Endodermal cell (in vitro differentiated cells): Measurements from ENCODE around the gene TMEM44. TPM values are rescaled to one million over a fixed set of nuclear protein-coding genes. Genes with fewer than 3 reads are reported as not detected.

Source experiments
- DNase-seq: peaks from one replicate; pipeline ENCODE4 v3.0.0-alpha.2; 2017
- H3K27ac ChIP-seq: 2 replicates; pipeline ENCODE4 v1.5.1; 2013; ENCODE audit warnings: mild to moderate bottlenecking, low read depth, low read length, moderate library complexity
- H3K27me3 ChIP-seq: 2 replicates; pipeline ENCODE4 v1.6.1; 2013; ENCODE audit warnings: mild to moderate bottlenecking, low read length, moderate library complexity; ENCODE audit not compliant: insufficient read depth, control insufficient read depth, poor library complexity, severe bottlenecking
- H3K36me3 ChIP-seq: 2 replicates; pipeline ENCODE4 v1.7.0; 2013; ENCODE audit warnings: mild to moderate bottlenecking, low read length, moderate library complexity; ENCODE audit not compliant: control insufficient read depth, insufficient read depth
- H3K4me1 ChIP-seq: one replicate; pipeline ENCODE4 v1.7.0; 2013; ENCODE audit warnings: low read length; ENCODE audit not compliant: control insufficient read depth, insufficient read depth
- H3K4me3 ChIP-seq: 2 replicates; pipeline ENCODE4 v1.5.1; 2013; ENCODE audit warnings: mild to moderate bottlenecking, low read length, moderate library complexity
- H3K9ac ChIP-seq: 2 replicates; pipeline ENCODE4 v1.6.1; 2013; ENCODE audit warnings: mild to moderate bottlenecking, low read length, moderate library complexity; ENCODE audit not compliant: poor library complexity, severe bottlenecking; ENCODE audit errors: extremely low read depth
- H3K9me3 ChIP-seq: 2 replicates; pipeline ENCODE4 v1.6.1; 2013; ENCODE audit warnings: mild to moderate bottlenecking, low read length, moderate library complexity; ENCODE audit not compliant: control insufficient read depth
- H3K27ac Mint-ChIP-seq: 2 replicates; pipeline ENCODE4 v1.8.0; 2020; ENCODE audit warnings: mixed read lengths
- H3K27me3 Mint-ChIP-seq: 2 replicates; pipeline ENCODE4 v1.8.0; 2021; ENCODE audit warnings: mild to moderate bottlenecking, mixed read lengths; ENCODE audit not compliant: insufficient read depth
- H3K36me3 Mint-ChIP-seq: 2 replicates; pipeline ENCODE4 v1.8.0; 2020; ENCODE audit warnings: low read depth, mixed read lengths
- H3K4me1 Mint-ChIP-seq: 2 replicates; pipeline ENCODE4 v1.8.0; 2020; ENCODE audit warnings: mixed read lengths
- H3K4me3 Mint-ChIP-seq: 2 replicates; pipeline ENCODE4 v1.8.0; 2020; ENCODE audit warnings: mild to moderate bottlenecking, moderate library complexity, mixed read lengths
- H3K9me3 Mint-ChIP-seq: 2 replicates; pipeline ENCODE4 v1.8.0; 2020; ENCODE audit warnings: mild to moderate bottlenecking, mixed read lengths
- WGBS, 2 experiments: methylation state at CpG; one replicate each; pipeline versions ENCODE4 v1.1.5 to v1.1.7; 2013; ENCODE audit warnings: missing lambda C conversion rate in 2 of 2, mixed read lengths in 1 of 2; ENCODE audit not compliant: insufficient coverage in 1 of 2, insufficient read length in 1 of 2; 5-methylcytosine and 5-hydroxymethylcytosine counted together
- total RNA-seq, 2 donors: library from RNA; stranded (reverse); fragmentation: NEBNext Ultra II Directional in 1 of 2; extraction: Animal tissue kit (Norgen Biotek cat#: 25700) in 1 of 2; gene quantifications; 2 replicates in 1 of 2; 3 replicates in 1 of 2; pipeline ENCODE4 v1.2.1, GENCODE V29; 2021
- TF ChIP-seq, protein P1 (sequence below): fragments of 200-600 bp; sonication (generic); conservative IDR thresholded peaks from 2 replicates; pipeline ENCODE4 v1.5.0; 2021; ENCODE audit warnings: antibody characterized with exemption, mild to moderate bottlenecking

The TMEM44 gene
- total RNA-seq, 2 donors from 2014 or later: 31.0 to 34.4 TPM

DNA sequence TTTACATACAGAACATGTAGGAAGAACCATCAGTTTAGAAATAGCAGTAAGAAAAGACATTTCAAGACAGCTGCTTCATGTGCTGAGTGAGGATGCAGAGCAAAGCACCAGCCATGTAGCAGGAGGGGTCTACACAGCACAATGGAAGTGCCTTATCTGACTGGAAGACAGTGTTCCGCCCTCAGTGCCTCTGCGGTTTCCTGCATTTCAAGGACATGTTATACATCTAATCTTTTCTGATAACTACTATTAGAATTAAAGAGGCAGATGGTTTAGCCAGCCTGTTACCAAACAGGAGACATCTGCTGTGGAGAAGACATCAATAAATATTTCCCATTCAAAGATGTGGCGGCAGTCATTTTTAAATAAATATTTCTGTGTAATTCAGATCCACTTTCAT is 28.2 kb upstream of the TMEM44 start:
- 100% methylated on average over 3 of the region's 3 CpGs; no CpG with 5 or more reads in 1 of the 2 experiments for WGBS, 2 experiments
- H3K27ac Mint-ChIP-seq: no peak overlapping the region
- peaks cover 56% of the 10 kb centered on the region for H3K36me3 Mint-ChIP-seq

DNA sequence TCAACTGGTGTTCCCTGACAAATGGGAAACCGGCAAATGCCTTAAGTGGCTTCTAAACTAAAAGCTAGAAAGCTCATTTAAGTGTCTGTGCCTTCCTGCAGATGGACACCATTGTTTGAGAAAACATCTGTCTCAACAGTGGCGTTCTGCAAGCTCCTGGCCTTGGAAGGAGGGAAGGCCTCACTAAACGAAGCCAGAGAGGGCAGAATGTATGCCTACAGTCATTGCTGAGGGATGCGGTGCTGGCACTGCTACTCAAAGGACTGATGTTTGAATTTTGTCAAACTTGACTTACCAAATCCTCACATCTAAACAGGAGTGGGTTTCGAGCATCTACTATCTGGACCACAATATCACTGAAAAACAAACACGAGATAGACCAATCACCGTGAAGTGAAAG is 26.6 kb upstream of the TMEM44 start:
- no peak overlapping the region for H3K27ac Mint-ChIP-seq
- no peak overlapping the region for H3K4me3 ChIP-seq
- H3K4me1 ChIP-seq: no peaks in the 10 kb centered on the region
- no peaks in the 10 kb centered on the region for H3K4me1 Mint-ChIP-seq
- no peaks in the 10 kb centered on the region for H3K9me3 Mint-ChIP-seq
- TF ChIP-seq, protein P1, sequence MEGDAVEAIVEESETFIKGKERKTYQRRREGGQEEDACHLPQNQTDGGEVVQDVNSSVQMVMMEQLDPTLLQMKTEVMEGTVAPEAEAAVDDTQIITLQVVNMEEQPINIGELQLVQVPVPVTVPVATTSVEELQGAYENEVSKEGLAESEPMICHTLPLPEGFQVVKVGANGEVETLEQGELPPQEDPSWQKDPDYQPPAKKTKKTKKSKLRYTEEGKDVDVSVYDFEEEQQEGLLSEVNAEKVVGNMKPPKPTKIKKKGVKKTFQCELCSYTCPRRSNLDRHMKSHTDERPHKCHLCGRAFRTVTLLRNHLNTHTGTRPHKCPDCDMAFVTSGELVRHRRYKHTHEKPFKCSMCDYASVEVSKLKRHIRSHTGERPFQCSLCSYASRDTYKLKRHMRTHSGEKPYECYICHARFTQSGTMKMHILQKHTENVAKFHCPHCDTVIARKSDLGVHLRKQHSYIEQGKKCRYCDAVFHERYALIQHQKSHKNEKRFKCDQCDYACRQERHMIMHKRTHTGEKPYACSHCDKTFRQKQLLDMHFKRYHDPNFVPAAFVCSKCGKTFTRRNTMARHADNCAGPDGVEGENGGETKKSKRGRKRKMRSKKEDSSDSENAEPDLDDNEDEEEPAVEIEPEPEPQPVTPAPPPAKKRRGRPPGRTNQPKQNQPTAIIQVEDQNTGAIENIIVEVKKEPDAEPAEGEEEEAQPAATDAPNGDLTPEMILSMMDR: no peak
- H3K36me3 ChIP-seq: peaks cover 64% of the 10 kb centered on the region
- H3K9ac ChIP-seq: no peak overlapping the region
- WGBS, 2 experiments: 91 to 96% methylated on average over 6 to 7 of the region's 7 CpGs
- no peaks in the 10 kb centered on the region for H3K27me3 Mint-ChIP-seq
- DNase-seq: no peak
- no peaks in the 10 kb centered on the region for H3K9me3 ChIP-seq
- H3K27me3 ChIP-seq: no peaks in the 10 kb centered on the region
- H3K36me3 Mint-ChIP-seq: peaks cover 53% of the 10 kb centered on the region
- no peak overlapping the region for H3K4me3 Mint-ChIP-seq
- H3K27ac ChIP-seq: no peak overlapping the region

More for the DNA sequence above, 28.2 kb upstream of the TMEM44 start:
- Histone ChIP-seq H3K36me3 (peaks cover 75% of the 10 kb centered on the region), H3K27me3 (no peaks in the 10 kb centered on the region), H3K9ac (no peak overlapping the region), H3K4me1 (no peaks in the 10 kb centered on the region), H3K9me3 (no peaks in the 10 kb centered on the region), H3K27ac (no peak overlapping the region), H3K4me3 (no peak overlapping the region)
- Mint-ChIP-seq H3K27me3 (no peaks in the 10 kb centered on the region), H3K4me3 (no peak overlapping the region), H3K9me3 (no peaks in the 10 kb centered on the region), H3K4me1 (no peaks in the 10 kb centered on the region)
- DNase-seq: no peak
- TF ChIP-seq, protein P1: no peak

DNA sequence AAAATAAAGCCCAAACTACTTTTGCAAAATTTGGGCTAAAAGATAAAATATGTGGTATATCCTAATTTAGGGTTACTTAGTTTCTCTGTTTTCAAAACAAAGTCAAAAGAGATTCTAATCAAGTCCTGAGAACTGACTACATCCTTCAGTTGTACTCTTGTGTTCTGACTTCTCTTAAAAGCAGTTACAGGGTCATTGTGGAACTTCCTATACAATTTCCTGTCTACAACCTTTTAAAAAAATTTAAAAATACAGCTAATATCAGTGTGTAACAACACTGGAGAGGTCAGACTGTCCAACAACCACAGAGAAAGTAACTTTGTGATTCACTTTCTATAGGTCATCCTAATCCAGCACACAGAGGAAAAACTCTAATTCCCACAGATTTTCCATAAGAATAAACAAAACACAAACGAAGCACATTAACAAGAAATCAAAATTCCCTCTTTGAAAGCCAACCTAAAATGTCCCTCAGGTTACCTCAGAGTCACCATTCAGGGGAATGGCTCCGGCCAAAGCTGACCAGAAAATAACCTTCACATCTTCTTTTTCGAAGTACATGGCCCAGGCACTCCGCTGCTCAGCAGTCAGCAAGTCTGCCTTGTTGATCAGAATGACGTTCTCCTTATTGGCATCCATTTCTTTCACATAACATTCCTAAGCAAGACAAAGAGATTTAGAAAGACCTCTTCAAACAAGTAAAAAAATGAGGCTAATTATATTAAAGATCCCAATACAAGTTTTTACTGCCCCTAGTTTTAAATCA is 25.4 kb upstream of the TMEM44 start:
- WGBS, 2 experiments: 89% methylated on average over 5 of the region's 5 CpGs
- H3K9me3 Mint-ChIP-seq: no peaks in the 10 kb centered on the region
- H3K4me1 ChIP-seq: no peaks in the 10 kb centered on the region
- no peak overlapping the region for H3K27ac ChIP-seq
- peaks cover 60% of the 10 kb centered on the region for H3K36me3 Mint-ChIP-seq
- no peaks in the 10 kb centered on the region for H3K27me3 ChIP-seq
- peaks cover 2% of the 10 kb centered on the region for H3K4me1 Mint-ChIP-seq
- peaks cover 70% of the 10 kb centered on the region for H3K36me3 ChIP-seq
- no peaks in the 10 kb centered on the region for H3K9me3 ChIP-seq
- no peaks in the 10 kb centered on the region for H3K27me3 Mint-ChIP-seq
- H3K4me3 ChIP-seq: no peak overlapping the region
- H3K4me3 Mint-ChIP-seq: no peak overlapping the region
- no peak for DNase-seq
- TF ChIP-seq, protein P1: no peak
- H3K9ac ChIP-seq: no peak overlapping the region
- no peak overlapping the region for H3K27ac Mint-ChIP-seq
